Calu3 (cell line): ENCODE results near the gene DMD. TPM values are rescaled to one million over a fixed set of nuclear protein-coding genes. Genes with fewer than 3 reads are reported as not detected.

Experiments used
- BruUV-seq: library from RNA; stranded (reverse); fragments of 400-500 nt; replicated peaks from 2 replicates; lab custom pipeline; 2021; lab: Mats Ljungman, UMichigan
- CTCF ChIA-PET: fragments of 300-600 bp; sonication (Branson Sonifier 250); formaldehyde crosslinking; loops from one replicate; lab custom pipeline; 2022; ENCODE audit warnings: antibody characterized with exemption; lab: Charles Lee
- DNase-seq: peaks from one replicate; pipeline ENCODE4 v3.0.0; 2022
- H3K27ac Mint-ChIP-seq: one replicate; pipeline ENCODE4 v1.8.0; 2022; ENCODE audit warnings: mixed read lengths; ENCODE audit not compliant: unreplicated experiment
- H3K27me3 Mint-ChIP-seq: one replicate; pipeline ENCODE4 v1.8.0; 2022; ENCODE audit warnings: mixed read lengths; ENCODE audit not compliant: unreplicated experiment
- H3K36me3 Mint-ChIP-seq: one replicate; pipeline ENCODE4 v1.8.0; 2022; ENCODE audit warnings: mild to moderate bottlenecking, moderate library complexity, mixed read lengths; ENCODE audit not compliant: insufficient read depth, unreplicated experiment
- H3K4me1 Mint-ChIP-seq: one replicate; pipeline ENCODE4 v1.8.0; 2022; ENCODE audit warnings: mild to moderate bottlenecking, low read depth, mixed read lengths; ENCODE audit not compliant: unreplicated experiment
- H3K4me3 Mint-ChIP-seq: one replicate; pipeline ENCODE4 v1.8.0; 2022; ENCODE audit warnings: mild to moderate bottlenecking, low read depth, moderate library complexity, mixed read lengths; ENCODE audit not compliant: unreplicated experiment
- H3K9me3 Mint-ChIP-seq: one replicate; pipeline ENCODE4 v1.8.0; 2022; ENCODE audit warnings: low read depth, mixed read lengths; ENCODE audit not compliant: unreplicated experiment
- CTCF ChIP-seq: fragments of 200-600 bp; IDR thresholded peaks from one replicate; pipeline ENCODE4 v1.8.0; 2022; ENCODE audit warnings: antibody characterized with exemption; ENCODE audit not compliant: unreplicated experiment
- intact Hi-C: fragments of 100-400 bp; cut with micrococcal nuclease; formaldehyde crosslinking; loops from one replicate; pipeline ENCODE4 v1.10.0; 2022; ENCODE audit not compliant: unreplicated experiment
- total RNA-seq: library from RNA; stranded (reverse); gene quantifications from 2 replicates; pipeline ENCODE4 v1.2.3, GENCODE V29; 2022

DMD gene
- total RNA-seq, 1 experiment from 2014 or later, result 11.6 TPM

GRCh38 chrX:32592786-32593185 lies 618.6 kb downstream of the DMD start:
- Mint-ChIP-seq H3K9me3 (no peaks in the 10 kb centered on the region), H3K4me3 (no peak overlapping the region), H3K27me3 (no peaks in the 10 kb centered on the region), H3K4me1 (no peaks in the 10 kb centered on the region), H3K36me3 (no peaks in the 10 kb centered on the region), H3K27ac (no peak overlapping the region)
- no peak for TF ChIP-seq CTCF
- BruUV-seq, result no TSS peak
- CTCF ChIA-PET, result no interaction called here
- DNase-seq, result no peak
- intact Hi-C loops, result no loop called here

- Mint-ChIP-seq H3K36me3 (no peaks in the 10 kb centered on the region), H3K27ac (no peak overlapping the region), H3K9me3 (no peaks in the 10 kb centered on the region), H3K27me3 (no peaks in the 10 kb centered on the region), H3K4me1 (no peaks in the 10 kb centered on the region), H3K4me3 (no peak overlapping the region)
- no peak for DNase-seq
- BruUV-seq, result no TSS peak
- intact Hi-C loops, result no loop called here
- TF ChIP-seq CTCF, result no peak
- CTCF ChIA-PET, result no interaction called here
These were observed 619.8 kb downstream of the DMD start for GRCh38 chrX:32591589-32591988.

- no TSS peak for BruUV-seq
- H3K27me3 Mint-ChIP-seq, result no peaks in the 10 kb centered on the region
- DNase-seq, result no peak
- intact Hi-C loops, result no loop called here
- CTCF ChIA-PET, result no interaction called here
- H3K27ac Mint-ChIP-seq, result no peak overlapping the region
- peaks cover 3% of the 10 kb centered on the region for H3K9me3 Mint-ChIP-seq
- H3K4me1 Mint-ChIP-seq, result no peaks in the 10 kb centered on the region
- H3K36me3 Mint-ChIP-seq, result no peaks in the 10 kb centered on the region
- TF ChIP-seq CTCF, result no peak
- no peak overlapping the region for H3K4me3 Mint-ChIP-seq
These were observed 628.6 kb downstream of the DMD start for GRCh38 chrX:32582729-32583128.

- Mint-ChIP-seq H3K4me1 (no peaks in the 10 kb centered on the region), H3K9me3 (no peaks in the 10 kb centered on the region), H3K27ac (no peak overlapping the region), H3K27me3 (no peaks in the 10 kb centered on the region), H3K36me3 (no peaks in the 10 kb centered on the region), H3K4me3 (no peak overlapping the region)
- no peak for TF ChIP-seq CTCF
- CTCF ChIA-PET, result no interaction called here
- BruUV-seq, result no TSS peak
- intact Hi-C loops, result no loop called here
- DNase-seq, result no peak
These were observed 634.5 kb downstream of the DMD start for GRCh38 chrX:32576885-32577284.

- intact Hi-C loops, result no loop called here
- BruUV-seq, result no TSS peak
- TF ChIP-seq CTCF, result no peak
- Mint-ChIP-seq H3K36me3 (no peaks in the 10 kb centered on the region), H3K4me3 (no peak overlapping the region), H3K4me1 (no peaks in the 10 kb centered on the region), H3K27ac (no peak overlapping the region), H3K9me3 (no peaks in the 10 kb centered on the region), H3K27me3 (no peaks in the 10 kb centered on the region)
- CTCF ChIA-PET, result no interaction called here
- DNase-seq, result no peak
These were observed 638.7 kb downstream of the DMD start for GRCh38 chrX:32572644-32573043.
